GM12878 (cell line): ENCODE measurements around the gene TFCP2. TPM values are rescaled to one million over a fixed set of nuclear protein-coding genes. Genes with fewer than 3 reads are reported as not detected.

Experiments used
- ATAC-seq: fragments of 200-7000 bp; cut with Tn5 transposase; 3 replicates; pipeline ENCODE4 v1.9.1; 2020; ENCODE audit warnings: mild to moderate bottlenecking, moderate library complexity
- BruUV-seq: library from RNA; stranded (reverse); fragments of 400-500 nt; replicated peaks from 2 replicates; lab custom pipeline; 2021; lab: Mats Ljungman, UMichigan
- CTCF ChIA-PET: fragments of 300-600 bp; sonication (Branson Sonifier 250); formaldehyde crosslinking; extraction: SDS; loops from one replicate; lab custom pipeline; 2021; ENCODE audit warnings: inconsistent platforms; lab: Yijun Ruan, JAX
- POLR2A ChIA-PET: fragments of 350-600 bp; formaldehyde crosslinking; extraction: SDS; loops from one replicate; lab custom pipeline; 2021; ENCODE audit warnings: inconsistent platforms; lab: Charles Lee
- RAD21 ChIA-PET: fragments of 300-600 bp; sonication (Branson Sonifier 250); formaldehyde crosslinking; loops from one replicate; lab custom pipeline; 2023; ENCODE audit warnings: antibody characterized with exemption; ENCODE audit not compliant: unreplicated experiment; lab: Charles Lee
- SMC1A ChIA-PET: fragments of 300-600 bp; sonication (Branson Sonifier 250); formaldehyde crosslinking; loops from one replicate; lab custom pipeline; 2023; ENCODE audit not compliant: unreplicated experiment, uncharacterized antibody; lab: Charles Lee
- DNase-seq: peaks from one replicate; pipeline ENCODE4 v3.0.0-alpha.2; 2011; ENCODE audit warnings: low read depth, low spot score
- FAIRE-seq: peaks from 3 replicates; lab custom pipeline; 2011; peaks lifted over from hg19 to GRCh38; lab: Jason Lieb, UNC
- H2AFZ ChIP-seq: 2 replicates; pipeline ENCODE4 v1.6.0; 2011; ENCODE audit warnings: low read depth, low read length, control low read depth; ENCODE audit not compliant: control insufficient read depth
- H3K27ac ChIP-seq: 2 replicates; pipeline ENCODE4 v1.5.1; 2011; ENCODE audit warnings: control low read depth; ENCODE audit not compliant: control insufficient read depth, insufficient read depth
- H3K27me3 ChIP-seq, 2 experiments: replicated peaks in 1 of 2; 2 replicates each; pipeline versions ENCODE4 v1.6.0 to v1.6.1; 2011; ENCODE audit warnings: low read length in 1 of 2; ENCODE audit not compliant: control insufficient read depth in 2 of 2, insufficient read depth in 2 of 2
- H3K36me3 ChIP-seq, 2 experiments: 2 replicates each; pipeline ENCODE4 v1.5.1; 2011; ENCODE audit warnings: low read length in 1 of 2; ENCODE audit not compliant: control insufficient read depth in 2 of 2, insufficient read depth in 2 of 2
- H3K4me1 ChIP-seq: 2 replicates; pipeline ENCODE4 v1.6.1; 2011; ENCODE audit warnings: mild to moderate bottlenecking, low read length, moderate library complexity, mixed read lengths; ENCODE audit not compliant: control insufficient read depth, insufficient read depth
- H3K4me2 ChIP-seq: 2 replicates; pipeline ENCODE4 v1.6.0; 2011; ENCODE audit warnings: control low read depth; ENCODE audit not compliant: control insufficient read depth, insufficient read depth
- H3K4me3 ChIP-seq: fragments of 200-600 bp; sonication (generic); 2 replicates; pipeline ENCODE4 v1.5.1; 2016
- H3K79me2 ChIP-seq: 2 replicates; pipeline ENCODE4 v1.6.0; 2011; ENCODE audit warnings: low read length; ENCODE audit not compliant: control insufficient read depth, insufficient read depth
- H3K9ac ChIP-seq: 2 replicates; pipeline ENCODE4 v1.8.0; 2011; ENCODE audit warnings: low read length, control low read depth, mixed read lengths; ENCODE audit not compliant: control insufficient read depth, insufficient read depth
- H3K9me3 ChIP-seq: replicated peaks from 3 replicates; pipeline ENCODE4 v1.5.1; 2011; ENCODE audit warnings: mild to moderate bottlenecking, low read length; ENCODE audit not compliant: control insufficient read depth, insufficient read depth
- H4K20me1 ChIP-seq: 2 replicates; pipeline ENCODE4 v1.6.0; 2011; ENCODE audit not compliant: control insufficient read depth, insufficient read depth
- ASH2L ChIP-seq: fragments of 300-600, 200-600 bp; sonication (generic); IDR thresholded peaks from 2 replicates; pipeline ENCODE4 v1.6.1; 2017; ENCODE audit warnings: low read depth, mild to moderate bottlenecking, borderline replicate concordance
- BHLHE40 ChIP-seq, 2 experiments: fragments of 450-650 bp in 1 of 2; IDR thresholded peaks; 2 replicates each; pipeline ENCODE4 v1.6.1; 2011 to 2017; ENCODE audit warnings: low read depth in 2 of 2, borderline replicate concordance in 1 of 2, improper control_type of control experiment in 1 of 2, low read length in 1 of 2, mild to moderate bottlenecking in 1 of 2
- CREB1 ChIP-seq: IDR thresholded peaks from 2 replicates; pipeline ENCODE4 v1.6.1; 2012; ENCODE audit warnings: low read depth, mild to moderate bottlenecking, inconsistent platforms
- E2F8 ChIP-seq: fragments of 450-650 bp; IDR thresholded peaks from 2 replicates; pipeline ENCODE4 v1.6.1; 2018; ENCODE audit warnings: mild to moderate bottlenecking, low read depth, moderate library complexity; ENCODE audit not compliant: partially characterized antibody
- GATAD2B ChIP-seq: fragments of 450-650 bp; conservative IDR thresholded peaks from 2 replicates; pipeline ENCODE4 v1.6.1; 2017; ENCODE audit warnings: low read depth, mild to moderate bottlenecking, moderate library complexity
- HSF1 ChIP-seq: fragments of 150-350 bp; IDR thresholded peaks from 2 replicates; pipeline ENCODE4 v1.6.1; 2014; ENCODE audit warnings: mild to moderate bottlenecking, low read depth, low read length
- NRF1 ChIP-seq: conservative IDR thresholded peaks from 2 replicates; pipeline ENCODE4 v1.6.1; 2011; ENCODE audit warnings: mild to moderate bottlenecking, low read depth, low read length, improper control_type of control experiment
- RFX5 ChIP-seq: IDR thresholded peaks from 2 replicates; pipeline ENCODE4 v1.6.1; 2011; ENCODE audit warnings: low read depth, low read length, improper control_type of control experiment
- SMAD1 ChIP-seq: fragments of 450-650 bp; IDR thresholded peaks from 2 replicates; pipeline ENCODE4 v1.6.1; 2018; ENCODE audit warnings: mild to moderate bottlenecking, low read depth; ENCODE audit not compliant: partially characterized antibody
- ZBED1 ChIP-seq: IDR thresholded peaks from 2 replicates; pipeline ENCODE4 v1.6.1; 2016; ENCODE audit warnings: borderline replicate concordance
- WGBS: methylation state at CpG from one replicate; pipeline ENCODE4 v1.1.6; 2016; ENCODE audit warnings: low lambda C conversion rate; ENCODE audit not compliant: insufficient replicate concordance, insufficient coverage; ENCODE audit errors: missing lambda C conversion rate; 5-methylcytosine and 5-hydroxymethylcytosine counted together
- in situ Hi-C: fragments of 300-500 bp; cut with MboI; formaldehyde crosslinking; loops from 9 replicates; pipeline ENCODE4 v1.14.3; 2018; ENCODE audit warnings: mixed read lengths
- intact Hi-C: fragments of 100-400 bp; cut with micrococcal nuclease; formaldehyde crosslinking; loops from one replicate; pipeline ENCODE4 v1.14.2; 2022; ENCODE audit not compliant: unreplicated experiment
- polyA plus RNA-seq, 11 experiments: library from polyadenylated mRNA; depleted of rRNA in 4 of 11; unstranded in 6 of 11; stranded (reverse) in 5 of 11; fragments of >200 nt; fragmentation: Nextera tagmentation in 4 of 11; fragmentation: Illumina TruSeq in 1 of 11; extraction: Ambion mirVana in 4 of 11; extraction: Trizol in 1 of 11; gene quantifications; 1 replicate in 1 of 11; 2 replicates in 10 of 11; pipeline versions ENCODE4 v1.2.1 to v1.2.3, GENCODE V29; 2011 to 2016; ENCODE audit warnings: inconsistent platforms in 2 of 11, missing spikeins in 2 of 11, low read depth in 1 of 11
- total RNA-seq, 4 experiments: library from RNA; depleted of rRNA in 3 of 4; stranded (reverse); fragments of >200 nt in 3 of 4; fragmentation: Illumina TruSeq in 1 of 4; extraction: Trizol in 1 of 4; gene quantifications; 2 replicates each; pipeline versions ENCODE4 v1.2.1 to v1.2.3, GENCODE V29; 2013 to 2021
- TF ChIP-seq, protein P1 (sequence below): fragments of 450-650 bp; formaldehyde crosslinking; IDR thresholded peaks from 2 replicates; pipeline ENCODE4 v1.5.0; 2022; ENCODE audit warnings: mild to moderate bottlenecking, missing genetic modification characterization
- TF ChIP-seq, protein P2 (sequence below): fragments of 450-650 bp; IDR thresholded peaks from 2 replicates; pipeline ENCODE4 v1.6.1; 2016; ENCODE audit warnings: mild to moderate bottlenecking

TFCP2 gene
- total and polyA plus RNA-seq, 10 of the 15 experiments (the other 5 are each of a cell fraction or from before 2014, with no cell fraction given): 5.8 to 29.7 (median 14.2) TPM

DNA sequence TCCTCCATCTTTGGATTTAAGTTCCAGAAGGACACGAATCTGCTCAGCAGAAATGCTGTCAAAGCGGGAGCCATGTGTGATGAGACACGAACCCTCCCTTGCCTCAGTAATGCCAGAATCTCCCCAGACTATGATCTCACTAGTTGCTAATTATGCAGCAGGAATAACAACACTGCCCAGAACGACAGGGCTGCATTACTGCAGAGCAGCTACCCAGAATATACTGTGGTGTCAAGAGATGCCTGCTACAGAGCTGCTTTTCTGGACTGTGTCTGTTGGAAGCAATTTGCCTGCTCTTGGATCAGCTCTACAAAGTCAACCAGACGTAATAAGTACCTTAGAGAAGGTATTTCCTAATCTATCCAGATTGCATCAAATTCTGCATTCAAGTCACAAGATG, 95.0 kb downstream of the TFCP2 start (continued):
- TF ChIP-seq HSF1: no peak

DNA sequence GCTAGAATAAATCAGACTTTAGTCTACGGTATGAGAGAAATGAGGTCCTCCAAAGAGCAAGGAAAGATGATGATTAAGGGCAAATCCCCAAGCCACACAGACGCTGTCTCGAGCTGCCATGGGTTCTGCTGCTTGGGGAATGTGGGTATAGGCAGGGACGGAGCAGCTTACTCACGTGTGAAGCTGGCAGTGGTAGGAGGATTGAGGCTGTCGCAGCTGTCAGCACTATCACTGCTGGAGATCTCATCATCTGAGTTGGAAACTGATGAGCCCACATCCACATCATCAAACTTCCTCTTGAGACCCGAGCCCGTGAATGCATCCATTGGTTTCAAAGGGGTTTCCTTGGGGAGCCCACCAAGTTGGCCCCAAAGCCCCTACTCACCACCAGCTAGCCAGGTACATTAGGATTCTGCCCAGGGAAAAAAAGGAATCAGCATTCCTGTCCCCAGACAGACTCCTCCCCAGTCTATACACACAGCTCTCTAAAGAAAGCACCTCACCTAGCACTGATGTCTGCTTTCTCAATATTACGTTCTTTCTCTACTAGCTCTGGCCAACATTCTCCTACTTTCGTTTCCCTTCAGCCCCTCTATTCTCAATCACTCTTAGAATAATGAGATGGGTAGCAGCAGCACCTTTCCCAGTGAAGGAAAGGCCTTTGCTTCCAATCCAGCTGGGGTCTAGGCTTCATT, 96.6 kb downstream of the TFCP2 start:
- H3K9ac ChIP-seq: no peak overlapping the region
- RAD21 ChIA-PET: no interaction called here
- no peaks in the 10 kb centered on the region for H4K20me1 ChIP-seq
- H3K9me3 ChIP-seq: no peaks in the 10 kb centered on the region
- no peak for DNase-seq
- no peak for ATAC-seq
- no peak overlapping the region for H3K4me3 ChIP-seq
- H3K27me3 ChIP-seq: no peaks in the 10 kb centered on the region
- in situ Hi-C loops: no loop called here
- no peak overlapping the region for H3K4me2 ChIP-seq
- POLR2A ChIA-PET: interaction anchor here (0.5 to 0.6 kb wide), 2 partner anchors 251 to 555 kb away, joined by 3 to 7 read pairs; no protein-coding TSS in a partner anchor
- no peak for FAIRE-seq
- intact Hi-C loops: no loop called here
- H3K4me1 ChIP-seq: no peaks in the 10 kb centered on the region
- H3K36me3 ChIP-seq: peaks cover 0 to 2% of the 10 kb centered on the region in 2 experiments; a peak in 1 of 4 replicates
- CTCF ChIA-PET: interaction anchor here (0.6 to 1.5 kb wide), 3 partner anchors 153 to 251 kb away, joined by 3 read pairs; no protein-coding TSS in a partner anchor
- SMC1A ChIA-PET: interaction anchor here (0.6 to 1.1 kb wide), 4 partner anchors 17 to 312 kb away, joined by 3 to 4 read pairs (median 3); no protein-coding TSS in a partner anchor
- no peaks in the 10 kb centered on the region for H3K79me2 ChIP-seq
- no peak overlapping the region for H2AFZ ChIP-seq
- WGBS: 78% methylated on average over 10 of the region's 10 CpGs
- H3K27ac ChIP-seq: no peak overlapping the region
- no TSS peak for BruUV-seq
- no peak for TF ChIP-seq ZBED1
- no peak for TF ChIP-seq CREB1
- TF ChIP-seq, protein P1, sequence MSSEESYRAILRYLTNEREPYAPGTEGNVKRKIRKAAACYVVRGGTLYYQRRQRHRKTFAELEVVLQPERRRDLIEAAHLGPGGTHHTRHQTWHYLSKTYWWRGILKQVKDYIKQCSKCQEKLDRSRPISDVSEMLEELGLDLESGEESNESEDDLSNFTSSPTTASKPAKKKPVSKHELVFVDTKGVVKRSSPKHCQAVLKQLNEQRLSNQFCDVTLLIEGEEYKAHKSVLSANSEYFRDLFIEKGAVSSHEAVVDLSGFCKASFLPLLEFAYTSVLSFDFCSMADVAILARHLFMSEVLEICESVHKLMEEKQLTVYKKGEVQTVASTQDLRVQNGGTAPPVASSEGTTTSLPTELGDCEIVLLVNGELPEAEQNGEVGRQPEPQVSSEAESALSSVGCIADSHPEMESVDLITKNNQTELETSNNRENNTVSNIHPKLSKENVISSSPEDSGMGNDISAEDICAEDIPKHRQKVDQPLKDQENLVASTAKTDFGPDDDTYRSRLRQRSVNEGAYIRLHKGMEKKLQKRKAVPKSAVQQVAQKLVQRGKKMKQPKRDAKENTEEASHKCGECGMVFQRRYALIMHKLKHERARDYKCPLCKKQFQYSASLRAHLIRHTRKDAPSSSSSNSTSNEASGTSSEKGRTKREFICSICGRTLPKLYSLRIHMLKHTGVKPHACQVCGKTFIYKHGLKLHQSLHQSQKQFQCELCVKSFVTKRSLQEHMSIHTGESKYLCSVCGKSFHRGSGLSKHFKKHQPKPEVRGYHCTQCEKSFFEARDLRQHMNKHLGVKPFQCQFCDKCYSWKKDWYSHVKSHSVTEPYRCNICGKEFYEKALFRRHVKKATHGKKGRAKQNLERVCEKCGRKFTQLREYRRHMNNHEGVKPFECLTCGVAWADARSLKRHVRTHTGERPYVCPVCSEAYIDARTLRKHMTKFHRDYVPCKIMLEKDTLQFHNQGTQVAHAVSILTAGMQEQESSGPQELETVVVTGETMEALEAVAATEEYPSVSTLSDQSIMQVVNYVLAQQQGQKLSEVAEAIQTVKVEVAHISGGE (CRISPR knock-in tag): no peak
- no peak for TF ChIP-seq RFX5
- no peak for TF ChIP-seq GATAD2B
- no peak for TF ChIP-seq SMAD1
- no peak for TF ChIP-seq E2F8
- TF ChIP-seq NRF1: no peak
- TF ChIP-seq BHLHE40 (IDR thresholded peaks at IDR 0.05; ENCODE audit: borderline replicate concordance in 1 of 2, low read depth in 2 of 2, low read length in 1 of 2): no peak
- TF ChIP-seq, protein P2, sequence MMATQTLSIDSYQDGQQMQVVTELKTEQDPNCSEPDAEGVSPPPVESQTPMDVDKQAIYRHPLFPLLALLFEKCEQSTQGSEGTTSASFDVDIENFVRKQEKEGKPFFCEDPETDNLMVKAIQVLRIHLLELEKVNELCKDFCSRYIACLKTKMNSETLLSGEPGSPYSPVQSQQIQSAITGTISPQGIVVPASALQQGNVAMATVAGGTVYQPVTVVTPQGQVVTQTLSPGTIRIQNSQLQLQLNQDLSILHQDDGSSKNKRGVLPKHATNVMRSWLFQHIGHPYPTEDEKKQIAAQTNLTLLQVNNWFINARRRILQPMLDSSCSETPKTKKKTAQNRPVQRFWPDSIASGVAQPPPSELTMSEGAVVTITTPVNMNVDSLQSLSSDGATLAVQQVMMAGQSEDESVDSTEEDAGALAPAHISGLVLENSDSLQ: no peak
- no peak for TF ChIP-seq ASH2L
